ENCODE measurements around the gene ARID1B.

ARID1B gene

GRCh38 chr6:157171801-157172200 is 394.6 kb downstream of the ARID1B start:
- no peak overlapping the region for H3K9ac ChIP-seq (ENCODE audit: low read length)
- no peak overlapping the region for H3K4me3 ChIP-seq (ENCODE audit: low read depth, low read length)
- no peak overlapping the region for H2BK12ac ChIP-seq (ENCODE audit: low read length)
- H3K36me3 ChIP-seq (ENCODE audit: control insufficient read depth in 1 of 2, insufficient read depth in 2 of 2, low read length in 2 of 2) = peaks cover 8 to 10% of the 10 kb centered on the region in 2 experiments
- no peak overlapping the region for H3K4me2 ChIP-seq (ENCODE audit: low read length)
- no peak overlapping the region for H2AFZ ChIP-seq (ENCODE audit: insufficient read depth, low read length, poor library complexity)
- no peak overlapping the region for H2AK5ac ChIP-seq (ENCODE audit: low read length)
- H3K27ac ChIP-seq (ENCODE audit: low read depth, low read length) = no peak overlapping the region
- H3K23ac ChIP-seq (ENCODE audit: low read length) = no peak overlapping the region
- no peak overlapping the region for H4K8ac ChIP-seq (ENCODE audit: low read depth, low read length)
- no peaks in the 10 kb centered on the region for H3K79me2 ChIP-seq (ENCODE audit: control insufficient read depth, insufficient read depth, low read length, poor library complexity)
- H3K18ac ChIP-seq (ENCODE audit: low read length) = no peak overlapping the region
- H4K91ac ChIP-seq (ENCODE audit: low read depth, low read length) = no peak overlapping the region
- no peak overlapping the region for H3K4ac ChIP-seq (ENCODE audit: low read depth, low read length)
- DNase-seq = no peak
- no peak overlapping the region for H2BK5ac ChIP-seq (ENCODE audit: low read depth, low read length, poor library complexity)
- no peak overlapping the region for H3K14ac ChIP-seq (ENCODE audit: low read length)
- no peaks in the 10 kb centered on the region for H3K9me3 ChIP-seq (ENCODE audit: insufficient read depth, low read depth, low read length)
- no peak overlapping the region for H4K12ac ChIP-seq (ENCODE audit: low read depth, low read length)
- H3K79me1 ChIP-seq (ENCODE audit: low read length) = no peaks in the 10 kb centered on the region
- H3K4me1 ChIP-seq (ENCODE audit: control insufficient read depth in 1 of 2, insufficient read depth in 2 of 2, low read length in 2 of 2) = peaks cover 6 to 10% of the 10 kb centered on the region in 2 experiments
- no peak overlapping the region for H2BK120ac ChIP-seq (ENCODE audit: insufficient read depth, low read length, poor library complexity)
- WGBS (ENCODE audit: extremely low coverage, insufficient coverage, insufficient read length) = no CpG with 5 or more reads among the region's 7 CpGs
- no peaks in the 10 kb centered on the region for H3K27me3 ChIP-seq (ENCODE audit: insufficient read depth, low read length)

DNA sequence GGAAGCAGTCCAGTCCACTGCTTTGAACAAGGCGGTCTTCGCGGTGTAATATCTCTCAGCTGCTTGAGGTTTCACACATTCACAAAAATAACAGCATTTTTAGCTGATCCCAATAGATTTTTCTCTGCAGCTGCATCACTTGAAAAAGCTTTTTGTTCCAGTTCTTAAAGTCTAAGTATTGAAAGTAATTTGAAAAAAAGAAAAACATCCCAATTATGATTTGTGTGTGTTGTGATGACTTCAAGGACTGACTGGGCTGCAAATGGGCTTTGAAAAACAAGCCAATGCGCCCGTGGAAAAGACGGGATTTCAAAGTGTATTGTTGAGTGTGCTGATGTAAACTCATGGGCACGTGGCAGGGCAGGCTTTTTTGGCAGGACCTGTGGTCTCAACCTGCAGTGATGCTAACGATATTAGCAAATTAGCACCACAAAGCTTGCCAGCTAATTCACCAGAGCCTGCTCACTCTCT is 395.1 kb downstream of the ARID1B start:
- Histone ChIP-seq H3K9ac (ENCODE audit: low read length) (no peak overlapping the region), H3K23ac (ENCODE audit: low read length) (no peak overlapping the region), H4K12ac (ENCODE audit: low read depth, low read length) (no peak overlapping the region), H2BK12ac (ENCODE audit: low read length) (no peak overlapping the region), H3K4me3 (ENCODE audit: low read depth, low read length) (no peak overlapping the region), H2BK120ac (ENCODE audit: insufficient read depth, low read length, poor library complexity) (no peak overlapping the region), H3K14ac (ENCODE audit: low read length) (no peak overlapping the region), H2AFZ (ENCODE audit: insufficient read depth, low read length, poor library complexity) (no peak overlapping the region), H3K4me2 (ENCODE audit: low read length) (no peak overlapping the region), H3K4me1 (ENCODE audit: control insufficient read depth in 1 of 2, insufficient read depth in 2 of 2, low read length in 2 of 2) (peaks cover 6 to 10% of the 10 kb centered on the region in 2 experiments), H3K27ac (ENCODE audit: low read depth, low read length) (no peak overlapping the region), H3K79me2 (ENCODE audit: control insufficient read depth, insufficient read depth, low read length, poor library complexity) (no peaks in the 10 kb centered on the region), H3K18ac (ENCODE audit: low read length) (no peak overlapping the region), H3K9me3 (ENCODE audit: insufficient read depth, low read depth, low read length) (no peaks in the 10 kb centered on the region), H2BK5ac (ENCODE audit: low read depth, low read length, poor library complexity) (no peak overlapping the region), H3K4ac (ENCODE audit: low read depth, low read length) (no peak overlapping the region), H3K79me1 (ENCODE audit: low read length) (no peaks in the 10 kb centered on the region), H3K27me3 (ENCODE audit: insufficient read depth, low read length) (no peaks in the 10 kb centered on the region), H3K36me3 (ENCODE audit: control insufficient read depth in 1 of 2, insufficient read depth in 2 of 2, low read length in 2 of 2) (peaks cover 6 to 7% of the 10 kb centered on the region in 2 experiments), H2AK5ac (ENCODE audit: low read length) (no peak overlapping the region), H4K91ac (ENCODE audit: low read depth, low read length) (no peak overlapping the region), H4K8ac (ENCODE audit: low read depth, low read length) (no peak overlapping the region)
- no peak for DNase-seq
- no CpG with 5 or more reads among the region's 8 CpGs for WGBS (ENCODE audit: extremely low coverage, insufficient coverage, insufficient read length)

DNA sequence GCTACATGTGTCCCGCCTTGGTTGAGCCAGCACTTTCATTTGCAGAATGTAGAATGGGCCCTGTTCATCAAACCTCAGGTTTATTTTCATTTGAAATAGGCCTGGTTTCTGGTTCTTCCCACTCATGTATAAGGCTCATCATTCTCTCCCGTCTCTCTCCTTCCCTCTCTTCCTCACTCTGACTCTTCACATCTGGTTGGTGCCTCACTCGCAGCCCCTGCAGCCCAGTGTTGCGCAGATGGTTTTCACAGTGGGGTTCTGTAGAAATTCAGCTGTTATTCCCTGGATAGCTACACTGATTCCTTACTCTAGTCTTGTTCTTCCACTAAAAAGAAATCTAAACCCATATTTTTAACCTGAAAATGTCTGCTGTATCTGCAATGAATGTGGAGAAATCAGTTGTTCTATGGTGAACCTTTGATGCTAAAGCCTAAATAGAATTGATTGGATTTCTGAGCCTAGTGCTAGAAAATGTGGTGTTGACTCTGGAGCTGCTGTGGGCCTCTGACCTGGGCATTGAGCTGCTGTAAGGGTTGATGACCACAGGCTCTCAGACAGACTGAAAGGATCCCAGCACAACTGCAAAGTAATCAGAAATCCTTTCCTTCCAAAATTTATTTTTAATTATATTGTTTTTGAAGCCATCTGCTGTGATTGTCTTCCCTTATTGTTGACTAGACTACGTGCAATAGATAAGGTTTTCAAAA is 395.8 kb downstream of the ARID1B start:
- Histone ChIP-seq H3K36me3 (ENCODE audit: control insufficient read depth in 1 of 2, insufficient read depth in 2 of 2, low read length in 2 of 2) (peaks cover 3 to 5% of the 10 kb centered on the region in 2 experiments), H4K8ac (ENCODE audit: low read depth, low read length) (no peak overlapping the region), H3K4me1 (ENCODE audit: control insufficient read depth in 1 of 2, insufficient read depth in 2 of 2, low read length in 2 of 2) (peaks cover 6 to 10% of the 10 kb centered on the region in 2 experiments), H3K18ac (ENCODE audit: low read length) (no peak overlapping the region), H3K79me2 (ENCODE audit: control insufficient read depth, insufficient read depth, low read length, poor library complexity) (no peaks in the 10 kb centered on the region), H3K4ac (ENCODE audit: low read depth, low read length) (no peak overlapping the region), H3K14ac (ENCODE audit: low read length) (no peak overlapping the region), H2BK5ac (ENCODE audit: low read depth, low read length, poor library complexity) (no peak overlapping the region), H4K12ac (ENCODE audit: low read depth, low read length) (no peak overlapping the region), H2AK5ac (ENCODE audit: low read length) (no peak overlapping the region), H3K9me3 (ENCODE audit: insufficient read depth, low read depth, low read length) (no peaks in the 10 kb centered on the region), H3K23ac (ENCODE audit: low read length) (no peak overlapping the region), H3K4me3 (ENCODE audit: low read depth, low read length) (no peak overlapping the region), H2BK120ac (ENCODE audit: insufficient read depth, low read length, poor library complexity) (no peak overlapping the region), H2BK12ac (ENCODE audit: low read length) (no peak overlapping the region), H3K27ac (ENCODE audit: low read depth, low read length) (no peak overlapping the region), H3K4me2 (ENCODE audit: low read length) (no peak overlapping the region), H3K79me1 (ENCODE audit: low read length) (no peaks in the 10 kb centered on the region), H4K91ac (ENCODE audit: low read depth, low read length) (no peak overlapping the region), H2AFZ (ENCODE audit: insufficient read depth, low read length, poor library complexity) (no peak overlapping the region), H3K9ac (ENCODE audit: low read length) (no peak overlapping the region), H3K27me3 (ENCODE audit: insufficient read depth, low read length) (no peaks in the 10 kb centered on the region)
- no peak for DNase-seq
- WGBS (ENCODE audit: extremely low coverage, insufficient coverage, insufficient read length) = no CpG with 5 or more reads among the region's 5 CpGs

DNA sequence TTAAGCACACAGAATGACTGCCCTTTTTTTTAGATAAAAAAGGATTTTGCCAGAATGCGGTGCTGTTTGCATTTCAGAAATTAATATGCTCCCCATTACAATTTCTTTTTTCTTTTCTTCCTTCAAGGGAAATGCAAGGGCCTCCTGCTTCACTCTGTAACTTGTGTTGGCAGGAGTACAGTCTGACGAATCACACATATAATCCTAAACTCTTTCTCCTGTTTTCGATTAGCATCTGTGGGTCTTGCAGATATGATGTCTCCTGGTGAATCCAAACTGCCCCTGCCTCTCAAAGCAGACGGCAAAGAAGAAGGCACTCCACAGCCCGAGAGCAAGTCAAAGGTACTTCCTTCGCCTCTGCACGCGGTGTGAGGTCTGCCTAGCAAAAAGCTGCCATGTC is 396.6 kb downstream of the ARID1B start:
- Histone ChIP-seq H3K27ac (ENCODE audit: low read depth, low read length) (no peak overlapping the region), H2AK5ac (ENCODE audit: low read length) (no peak overlapping the region), H2BK120ac (ENCODE audit: insufficient read depth, low read length, poor library complexity) (no peak overlapping the region), H3K9me3 (ENCODE audit: insufficient read depth, low read depth, low read length) (no peaks in the 10 kb centered on the region), H3K9ac (ENCODE audit: low read length) (no peak overlapping the region), H3K27me3 (ENCODE audit: insufficient read depth, low read length) (no peaks in the 10 kb centered on the region), H3K36me3 (ENCODE audit: control insufficient read depth in 1 of 2, insufficient read depth in 2 of 2, low read length in 2 of 2) (peaks cover 2 to 4% of the 10 kb centered on the region in 2 experiments), H3K4ac (ENCODE audit: low read depth, low read length) (no peak overlapping the region), H4K12ac (ENCODE audit: low read depth, low read length) (no peak overlapping the region), H3K79me2 (ENCODE audit: control insufficient read depth, insufficient read depth, low read length, poor library complexity) (no peaks in the 10 kb centered on the region), H3K79me1 (ENCODE audit: low read length) (no peaks in the 10 kb centered on the region), H3K4me3 (ENCODE audit: low read depth, low read length) (no peak overlapping the region), H3K18ac (ENCODE audit: low read length) (no peak overlapping the region), H2BK5ac (ENCODE audit: low read depth, low read length, poor library complexity) (no peak overlapping the region), H2AFZ (ENCODE audit: insufficient read depth, low read length, poor library complexity) (no peak overlapping the region), H3K23ac (ENCODE audit: low read length) (no peak overlapping the region), H2BK12ac (ENCODE audit: low read length) (no peak overlapping the region), H3K4me1 (ENCODE audit: control insufficient read depth in 1 of 2, insufficient read depth in 2 of 2, low read length in 2 of 2) (peaks cover 5 to 9% of the 10 kb centered on the region in 2 experiments), H3K14ac (ENCODE audit: low read length) (no peak overlapping the region), H4K91ac (ENCODE audit: low read depth, low read length) (no peak overlapping the region), H3K4me2 (ENCODE audit: low read length) (no peak overlapping the region), H4K8ac (ENCODE audit: low read depth, low read length) (no peak overlapping the region)
- DNase-seq = no peak
- no CpG with 5 or more reads among the region's 8 CpGs for WGBS (ENCODE audit: extremely low coverage, insufficient coverage, insufficient read length)

All from trophoblast cell (in vitro differentiated cells and primary cell).